DMS153 treated with DMSO at 0.1 percent for 48 hours (cell line): ENCODE results near the gene NUMBL.

Experiments used
- DNase-seq: peaks from one replicate; lab custom pipeline; 2025; ENCODE audit not compliant: unreplicated experiment; lab: John Stamatoyannopoulos, UW

NUMBL gene

DNA sequence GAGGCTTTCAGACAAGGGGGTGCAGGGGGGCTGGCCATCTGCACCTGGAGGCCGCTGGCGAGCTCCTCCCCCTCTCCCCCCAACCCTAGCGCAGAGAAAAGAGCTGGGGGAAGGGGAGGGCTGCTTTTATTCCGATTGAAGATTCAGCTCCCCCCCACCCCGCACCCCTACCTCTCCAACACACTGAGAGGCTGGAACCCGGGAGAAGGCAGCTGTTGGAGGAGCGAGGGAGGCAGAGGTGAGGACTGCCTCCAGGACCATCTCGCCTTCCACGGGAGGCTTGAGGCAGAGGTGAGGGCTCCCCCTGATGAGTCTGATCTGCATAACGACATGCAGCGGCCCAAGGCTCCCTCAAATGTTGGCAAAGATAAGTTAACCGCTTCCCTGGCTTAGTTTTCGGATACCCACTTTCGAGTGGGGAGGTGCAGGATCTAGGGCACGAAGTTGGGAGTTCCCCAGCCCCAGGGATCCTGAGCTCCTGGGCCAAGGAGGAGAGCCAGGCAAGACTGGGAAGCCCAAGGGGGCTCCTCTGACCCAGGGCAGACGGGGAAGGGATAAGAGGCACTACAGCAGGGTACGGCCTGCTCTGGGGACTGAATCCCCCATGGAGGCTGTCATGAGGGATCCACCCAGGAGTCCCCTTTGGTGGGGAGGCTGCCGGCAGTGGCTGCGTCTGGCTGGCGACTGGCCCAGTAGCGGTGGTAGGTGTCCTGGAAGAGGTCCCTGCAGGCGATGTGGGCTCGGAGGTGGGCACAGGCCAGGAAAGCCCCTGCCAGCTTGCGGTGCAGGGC is 1.2 kb upstream of the NUMBL start:
- DNase-seq = peak; percentile 16

DNA sequence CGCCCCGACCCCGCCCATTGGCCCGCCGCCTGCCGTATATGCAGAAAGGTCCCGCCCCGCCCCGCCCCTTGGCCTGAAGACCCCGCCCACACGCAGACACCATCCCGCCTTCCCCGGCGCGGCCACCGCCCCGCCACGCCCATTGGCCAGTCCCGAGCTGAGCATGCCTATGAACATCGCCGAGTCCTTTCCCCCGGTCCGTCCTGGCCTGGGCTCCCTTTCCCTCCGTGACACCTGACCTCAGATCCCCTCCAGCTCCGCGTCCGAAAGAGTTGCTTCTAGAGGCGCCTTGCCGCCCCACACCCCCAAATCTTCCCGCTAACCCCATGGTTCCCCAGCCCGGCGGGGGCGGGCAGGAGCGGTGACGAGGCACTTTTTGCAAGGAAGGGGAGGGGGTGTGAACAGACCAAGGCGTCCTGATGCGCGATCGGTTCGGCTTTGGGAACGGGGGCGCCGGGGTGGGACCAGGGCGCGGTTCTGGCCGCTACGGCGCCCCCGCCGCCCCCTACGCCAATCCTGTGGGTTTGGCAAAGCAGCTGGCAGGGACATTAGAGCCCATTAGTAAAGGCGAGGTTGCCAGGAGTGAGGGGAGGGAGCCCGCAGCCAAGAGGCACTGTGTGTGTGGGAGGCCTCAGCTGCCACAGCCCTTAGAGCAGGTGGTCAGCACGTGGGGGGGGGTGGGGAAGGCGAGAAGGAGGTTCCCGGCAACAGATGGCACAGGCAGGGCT is 406 bp upstream of the NUMBL start:
- DNase-seq = peak; percentile 82

DNA sequence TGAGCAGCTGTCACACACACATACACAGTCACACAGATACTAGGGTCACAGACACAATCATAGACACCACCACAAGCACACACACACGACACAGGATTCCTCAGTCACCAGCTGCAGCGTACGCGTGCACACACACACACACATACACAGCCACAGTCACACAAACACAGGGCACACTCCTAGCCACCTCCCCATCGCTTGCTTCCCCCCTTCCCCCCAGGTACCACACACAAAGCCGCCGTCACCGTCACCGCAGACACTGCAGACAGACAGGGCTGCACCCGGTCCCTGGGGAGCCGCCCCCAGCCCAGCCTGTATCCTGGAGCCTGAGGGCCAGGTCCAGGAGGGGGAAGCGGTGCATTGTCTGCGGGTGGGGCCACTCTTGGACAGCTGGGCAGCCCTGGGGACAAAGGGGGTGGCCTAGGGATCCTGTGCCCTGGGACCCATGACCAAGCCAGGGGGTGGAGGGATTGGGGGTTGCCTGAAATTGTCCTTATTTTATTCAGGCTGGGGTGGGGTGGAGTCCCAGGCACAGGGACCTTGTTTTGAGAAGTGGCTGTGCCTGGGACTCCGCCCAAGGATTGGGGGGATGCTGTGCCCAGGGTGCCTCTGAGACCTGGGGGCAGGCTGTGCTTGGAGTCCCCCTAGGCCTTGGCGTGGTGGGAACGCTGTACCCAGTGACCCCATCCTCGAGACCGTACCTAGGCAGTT is 957 bp downstream of the NUMBL start:
- no peak for DNase-seq

DNA sequence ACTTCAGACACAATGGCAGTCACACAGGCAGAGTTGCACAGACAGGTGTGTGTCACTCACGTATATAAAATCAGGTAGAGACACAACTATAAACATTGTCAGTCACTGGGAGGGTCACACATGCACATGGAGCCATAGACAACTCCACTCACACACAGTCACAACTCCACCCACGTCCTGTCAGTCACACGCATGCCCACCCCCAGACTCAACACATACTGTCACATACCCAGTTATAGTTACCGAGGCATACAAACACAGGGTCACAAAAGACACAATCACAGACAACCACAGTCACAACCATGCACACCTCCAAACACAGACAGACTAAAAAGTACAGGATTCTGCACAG is 1.5 kb downstream of the NUMBL start:
- no peak for DNase-seq

DNA sequence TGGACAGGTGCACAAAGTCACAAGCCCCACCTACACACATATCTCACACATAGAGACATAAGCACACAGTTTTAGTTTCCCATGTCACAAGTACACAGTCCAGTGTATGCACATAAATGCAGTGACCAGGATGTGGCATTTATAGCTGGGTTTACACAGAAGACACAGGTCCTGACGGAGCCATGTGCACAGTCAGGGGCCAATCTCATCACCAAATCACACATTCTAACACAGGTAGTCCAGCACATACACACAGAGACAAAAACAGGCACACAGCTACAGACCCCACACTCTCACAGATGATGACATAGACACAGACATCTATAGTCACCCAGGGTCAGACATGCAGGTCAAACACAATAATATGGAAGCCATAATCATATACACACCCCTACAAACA is 2.1 kb downstream of the NUMBL start:
- DNase-seq = no peak

DNA sequence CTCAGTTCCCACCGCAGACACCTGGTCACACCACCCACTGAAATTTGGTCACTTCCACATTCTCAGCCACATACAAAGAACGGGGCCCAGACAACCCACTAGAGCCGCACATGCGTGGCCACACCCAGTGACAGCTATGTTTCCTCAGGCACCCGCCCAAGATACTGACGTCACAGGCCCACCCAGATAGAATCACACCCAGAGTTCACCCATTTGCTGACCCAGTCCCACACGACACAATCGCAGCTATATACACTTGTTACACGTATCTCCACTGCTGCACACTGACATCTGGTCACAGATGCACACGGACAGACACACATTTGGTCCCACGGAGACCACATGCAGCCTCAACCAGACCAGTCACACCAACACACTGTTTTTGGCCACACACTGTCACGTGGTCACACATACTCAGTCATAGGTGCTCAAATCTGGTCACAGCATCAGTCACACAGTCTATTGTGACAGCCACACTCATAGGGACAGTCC is 2.9 kb downstream of the NUMBL start:
- DNase-seq = no peak

DNA sequence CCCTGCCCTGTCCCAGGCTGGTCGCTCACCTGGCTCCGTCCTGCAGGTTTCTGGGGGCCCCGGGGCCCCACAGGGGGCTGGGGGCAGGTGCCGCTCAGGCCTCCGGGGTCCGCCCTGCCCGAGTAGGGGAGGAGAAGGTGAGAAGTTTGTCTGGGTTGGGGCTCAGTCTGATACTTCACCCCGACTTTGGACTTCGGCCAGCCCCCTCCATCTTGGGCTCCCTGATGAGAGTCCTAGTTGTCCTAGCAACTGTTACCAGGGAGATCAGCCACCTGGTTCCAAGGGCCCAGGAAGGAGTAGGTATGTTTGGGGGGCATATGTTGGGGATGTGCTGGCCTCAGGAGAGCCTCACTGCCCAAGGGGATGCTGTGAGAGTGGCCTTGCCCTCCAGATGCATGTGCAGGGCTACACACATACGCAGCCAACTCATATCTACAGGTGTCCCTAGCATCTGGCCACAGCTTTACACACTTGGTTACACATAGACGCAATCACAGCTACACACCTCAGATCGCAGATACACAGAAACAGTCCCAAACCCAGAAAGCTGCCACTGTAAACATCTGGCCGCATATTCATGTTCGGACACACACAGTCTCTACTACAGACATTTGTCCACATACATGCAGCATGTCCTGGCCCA is 3.4 kb downstream of the NUMBL start:
- no peak for DNase-seq

DNA sequence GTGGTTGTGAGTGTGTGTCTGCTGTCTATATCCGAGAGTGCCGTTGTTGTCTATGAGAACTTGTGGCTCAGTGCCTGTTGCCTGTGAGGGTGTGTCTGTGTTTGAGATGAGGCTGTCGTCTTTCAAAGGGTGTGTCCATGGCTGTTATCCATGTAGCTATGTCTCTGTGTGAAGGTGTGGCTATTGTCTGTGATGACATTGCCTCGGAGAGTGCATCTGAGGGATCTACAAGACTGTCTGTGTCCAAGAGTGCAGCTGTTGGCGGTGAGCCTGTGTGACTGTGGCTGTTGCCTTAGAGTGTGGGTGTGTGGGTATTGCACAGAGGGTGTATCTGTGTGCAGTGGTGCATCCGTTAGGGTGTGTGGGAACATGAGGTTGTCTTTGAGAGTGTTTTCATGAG is 4.9 kb downstream of the NUMBL start:
- DNase-seq = no peak

DNA sequence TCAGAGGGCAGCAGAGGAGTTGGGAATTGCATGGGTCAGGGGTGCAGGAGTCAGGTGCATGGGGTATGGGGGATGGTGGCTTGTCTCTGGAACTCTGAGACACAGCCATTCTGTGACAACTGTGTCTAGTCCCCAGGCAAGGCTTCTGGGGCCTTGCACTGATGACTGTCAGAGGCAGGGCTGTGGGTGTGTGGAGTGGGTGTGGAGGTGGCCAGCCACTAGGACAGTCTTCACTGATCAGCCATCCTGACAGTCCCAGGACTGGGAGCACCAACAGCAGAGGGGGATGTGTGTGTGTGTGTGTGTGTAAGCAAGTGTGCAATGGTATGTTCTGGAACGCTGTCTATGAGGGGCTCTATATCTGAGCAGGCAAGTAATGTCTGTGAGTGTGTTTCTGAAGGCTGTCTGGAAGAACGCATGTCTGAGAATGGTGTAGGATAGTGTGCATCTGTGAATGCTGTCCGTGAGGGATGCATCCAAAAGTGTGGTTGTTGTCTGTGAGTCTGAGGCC is 5.4 kb downstream of the NUMBL start:
- no peak for DNase-seq

DNA sequence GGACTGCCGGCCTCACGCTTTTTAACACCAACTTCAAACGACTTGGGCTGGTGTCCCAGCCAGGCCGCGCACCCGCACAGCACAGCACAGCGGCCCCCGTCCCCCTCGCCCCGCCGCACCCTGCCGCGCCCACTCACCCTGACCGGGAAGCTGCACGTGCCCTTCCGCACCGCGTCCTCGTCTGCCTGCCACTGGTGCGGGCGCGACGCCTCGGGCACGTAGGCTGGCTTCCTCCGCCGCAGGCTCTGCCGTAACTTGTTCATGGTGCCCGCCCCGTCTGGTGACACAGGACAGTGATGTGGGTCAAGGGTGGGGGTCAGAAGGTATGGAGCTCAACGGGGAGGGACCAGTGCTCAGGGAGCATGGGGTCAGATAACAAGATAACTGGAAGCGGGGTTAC is 6.2 kb downstream of the NUMBL start:
- DNase-seq = no peak

DNA sequence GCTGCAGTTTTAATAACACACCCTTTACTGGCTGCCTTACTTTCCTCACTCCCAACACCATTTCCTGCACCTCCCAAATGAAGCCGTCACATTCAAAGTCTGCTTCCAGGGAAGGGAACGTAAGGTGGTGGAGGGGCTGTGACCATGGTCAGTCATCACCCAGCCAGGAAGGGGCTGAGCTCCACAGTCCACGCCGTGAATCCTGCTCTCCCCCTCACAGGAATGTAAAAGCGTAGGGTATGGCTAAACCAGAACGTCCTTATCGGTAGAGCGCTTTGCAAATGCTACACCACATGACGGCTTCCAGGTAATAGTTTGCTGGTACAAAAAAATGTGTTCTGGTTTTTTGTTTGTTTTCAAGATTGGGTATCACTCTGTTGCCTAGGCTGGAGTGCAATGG is 7.0 kb downstream of the NUMBL start:
- DNase-seq = no peak

DNA sequence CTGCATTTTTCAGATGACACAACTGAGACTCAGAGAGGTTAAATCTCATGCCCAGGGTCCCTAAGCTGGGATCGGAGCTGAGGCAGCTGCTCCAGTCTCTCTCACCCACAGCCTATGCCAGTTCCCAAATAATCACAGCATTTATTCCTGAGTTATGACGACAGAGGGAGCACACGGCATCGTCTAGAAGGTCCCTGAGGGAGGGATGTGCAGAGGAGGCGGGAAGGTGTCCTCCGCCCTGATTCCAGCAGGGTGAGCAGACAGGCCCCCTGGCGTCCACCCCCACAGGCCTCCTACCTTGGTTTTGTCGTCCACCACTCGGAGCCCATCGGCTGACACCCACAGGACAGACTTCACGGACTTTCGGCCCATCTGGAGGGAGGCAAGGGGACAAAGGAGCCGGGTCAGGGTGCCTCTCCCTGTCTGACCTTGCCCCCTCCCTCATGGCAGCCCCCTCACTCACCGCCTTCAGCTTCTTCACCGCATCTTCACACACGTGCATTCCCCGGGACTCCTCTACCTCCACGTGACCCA is 8.0 kb downstream of the NUMBL start:
- DNase-seq = no peak

DNA sequence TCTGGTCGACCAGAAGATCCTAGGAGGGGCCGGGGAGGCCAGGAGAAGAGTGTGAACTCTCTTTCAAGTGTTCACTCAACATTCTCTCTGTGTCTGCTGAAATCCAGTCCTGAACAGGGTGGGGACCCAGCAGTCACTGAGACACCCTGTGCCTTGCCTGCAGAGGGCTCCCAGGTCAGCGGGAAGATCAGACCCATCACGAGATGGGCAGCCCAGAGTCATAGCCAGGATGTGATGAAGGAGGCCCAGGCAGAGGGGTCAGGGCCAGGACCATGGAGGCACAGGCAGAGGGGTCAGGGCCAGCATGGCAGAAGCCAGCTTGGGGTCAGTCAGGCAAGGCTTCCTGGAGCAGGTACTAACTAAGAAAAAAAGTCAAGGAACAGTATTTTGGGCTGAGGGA is 9.4 kb downstream of the NUMBL start:
- no peak for DNase-seq

DNA sequence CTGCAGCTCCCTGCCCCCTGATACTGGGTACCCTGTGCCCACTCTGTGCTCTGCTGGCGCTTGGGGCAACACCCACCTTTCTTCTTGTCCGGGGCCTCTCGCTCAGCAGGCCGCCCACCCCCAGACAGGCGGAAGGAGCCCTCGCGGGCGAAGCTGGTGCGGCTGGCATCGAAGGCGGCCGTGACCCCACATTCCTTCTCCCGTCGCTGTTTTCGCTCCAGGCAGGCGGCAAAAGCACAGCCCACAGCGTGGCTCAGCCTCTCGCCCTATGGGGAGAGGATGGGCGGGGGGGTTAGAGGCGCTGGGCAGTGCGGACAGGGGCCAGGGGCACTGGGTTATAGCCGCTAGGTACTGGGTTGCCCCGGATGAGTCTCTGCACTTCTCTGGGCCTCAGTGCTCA is 13.3 kb downstream of the NUMBL start:
- DNase-seq = no peak

DNA sequence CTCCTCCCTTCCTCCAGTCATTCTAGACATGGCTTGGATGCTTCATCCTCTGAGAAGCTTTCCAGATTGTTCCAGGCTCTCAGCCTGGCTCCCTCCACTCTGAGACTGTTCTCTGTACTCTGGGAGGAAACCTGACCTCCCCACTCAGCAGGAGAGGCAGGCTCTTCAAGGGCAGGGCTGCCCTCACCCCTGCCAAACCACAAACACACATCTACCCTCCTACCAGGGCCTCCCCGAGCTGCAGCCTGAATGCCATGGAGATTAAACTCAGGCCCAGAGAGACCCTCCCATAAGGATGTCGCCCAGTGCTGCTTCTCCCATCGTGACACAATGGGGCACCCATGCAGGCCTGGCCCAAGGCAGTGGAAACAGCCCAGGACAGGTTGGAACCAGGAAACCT is 16.2 kb downstream of the NUMBL start:
- no peak for DNase-seq

DNA sequence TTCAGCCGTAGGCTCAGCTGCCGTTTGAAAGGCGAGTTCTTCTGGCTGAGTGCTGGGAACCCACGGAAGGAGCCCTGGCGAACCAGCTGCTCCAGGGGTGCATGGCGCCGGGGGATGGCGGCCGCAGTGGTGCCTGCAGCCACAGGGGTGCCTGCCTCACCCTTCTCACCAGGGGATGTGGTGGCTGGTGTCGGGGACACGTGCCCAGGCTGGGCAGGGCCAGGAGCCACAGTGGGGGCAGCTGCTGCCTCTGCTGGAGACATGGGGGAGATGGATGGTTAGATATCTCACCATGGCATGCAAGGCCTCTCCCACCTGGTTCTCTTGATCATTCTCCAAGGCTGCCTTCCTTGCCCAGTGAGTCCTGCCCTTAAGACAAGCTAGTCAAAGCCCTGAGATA is 17.1 kb downstream of the NUMBL start:
- no peak for DNase-seq

DNA sequence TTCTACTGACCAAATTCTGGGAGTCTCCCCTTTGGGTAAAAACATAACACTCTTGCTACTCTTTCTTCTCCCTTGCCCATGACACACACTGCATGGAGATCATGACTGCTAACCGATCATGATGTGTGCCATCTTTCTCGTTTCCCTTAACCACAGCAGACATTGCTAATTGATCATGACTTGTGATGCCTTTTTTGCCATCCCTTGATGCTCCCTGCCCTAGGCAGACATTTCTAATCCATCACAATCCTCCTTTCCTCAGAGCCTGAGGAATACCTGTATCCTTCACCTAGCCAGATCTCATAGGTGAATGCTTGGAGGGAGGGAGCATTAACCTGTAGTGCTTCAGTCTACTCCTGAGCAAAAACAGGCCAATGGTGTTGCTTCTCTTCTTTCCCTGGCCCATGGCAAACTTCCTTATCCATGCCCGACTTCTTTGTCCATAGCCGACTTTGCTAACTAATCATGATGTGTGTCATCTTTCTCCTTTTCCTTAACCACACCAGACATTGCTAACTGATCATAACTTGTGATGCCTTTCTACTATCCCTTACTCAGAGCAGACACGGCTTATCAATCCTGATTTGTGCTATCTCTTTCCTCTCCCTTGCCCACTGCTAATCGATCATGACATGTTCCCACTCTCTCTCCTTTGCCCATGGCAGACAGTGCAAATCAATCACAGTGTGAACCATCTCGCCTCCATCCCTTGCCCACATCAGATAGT is 17.7 kb downstream of the NUMBL start:
- DNase-seq = no peak

DNA sequence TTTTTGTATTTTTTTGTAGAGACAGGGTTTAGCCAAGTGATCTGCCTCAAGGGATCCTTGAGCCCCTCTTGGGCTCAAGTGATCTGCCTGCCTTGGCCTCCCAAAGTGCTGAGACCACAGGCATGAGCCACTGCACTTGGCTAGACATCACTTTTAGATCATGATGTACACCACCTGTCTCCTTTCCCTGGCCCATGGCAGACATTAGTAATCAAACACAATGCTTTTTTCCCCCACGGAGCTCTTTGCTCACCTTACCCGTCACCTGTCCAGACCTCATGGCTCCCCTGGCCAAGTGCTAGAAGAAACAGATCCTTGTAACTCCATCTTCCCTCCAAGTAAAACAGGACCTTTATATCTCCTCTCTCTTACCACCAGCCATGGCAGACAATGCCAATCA is 18.4 kb downstream of the NUMBL start:
- DNase-seq = no peak

DNA sequence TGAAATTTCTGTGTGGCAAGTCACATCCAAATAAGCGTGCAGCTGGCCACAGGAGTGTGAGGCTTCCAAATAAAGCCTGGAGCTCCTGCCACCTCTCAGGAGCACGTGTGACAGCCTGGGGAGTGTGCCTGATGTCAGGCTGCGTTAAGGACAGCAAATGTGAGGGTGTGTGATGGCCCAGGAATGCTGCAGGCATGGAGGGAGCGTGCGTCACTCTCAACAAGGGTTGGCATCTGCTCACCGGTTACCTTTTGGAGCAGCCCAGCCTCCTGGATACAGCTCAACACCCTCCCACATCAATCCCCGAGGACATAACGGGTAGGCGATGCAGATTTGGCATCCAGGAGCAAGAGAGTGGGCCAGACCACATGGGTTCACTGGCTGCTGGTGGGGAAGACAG is 19.0 kb downstream of the NUMBL start:
- DNase-seq = no peak

DNA sequence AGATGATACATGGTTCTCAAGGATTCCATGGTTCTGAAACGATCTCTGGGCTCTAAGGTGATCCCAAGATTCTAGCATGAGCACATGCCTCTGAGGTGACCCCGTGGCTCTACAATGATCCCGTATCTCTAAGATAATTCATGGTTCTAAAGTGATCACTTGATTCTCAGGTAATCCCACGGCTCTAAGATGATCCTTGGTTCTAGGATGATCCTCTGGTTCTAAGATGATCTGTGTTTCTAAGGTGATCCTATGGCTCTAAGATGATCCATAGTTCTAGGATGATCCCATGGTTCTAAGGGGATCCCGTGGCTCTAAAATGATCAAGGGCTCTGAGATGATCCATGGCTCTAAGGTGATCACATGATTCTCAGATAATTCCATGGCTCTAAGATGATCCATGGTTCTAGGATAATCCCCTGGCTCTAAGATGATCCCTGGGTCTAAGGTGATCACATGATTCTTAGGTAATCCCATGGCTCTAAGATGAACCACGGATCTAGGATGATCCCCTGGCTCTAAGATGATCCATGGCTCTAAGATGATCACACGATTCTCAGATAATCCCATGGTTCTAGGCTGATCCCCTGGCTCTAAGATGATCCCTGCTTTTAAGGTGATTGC is 21.3 kb downstream of the NUMBL start:
- DNase-seq = no peak
